IPS DF 6.9 (cell line): ENCODE results near the gene COL25A1.

Experiments
- DNase-seq: peaks from one replicate; pipeline ENCODE4 v3.0.0-alpha.2; 2013; ENCODE audit warnings: low read depth, low spot score
- H3K27ac ChIP-seq: one replicate; pipeline ENCODE4 v1.5.1; 2013; ENCODE audit warnings: low read length, control low read depth
- H3K27me3 ChIP-seq: 2 replicates; pipeline ENCODE4 v1.6.1; 2013; ENCODE audit warnings: mild to moderate bottlenecking, low read length; ENCODE audit not compliant: control insufficient read depth, insufficient read depth
- H3K36me3 ChIP-seq: 2 replicates; pipeline ENCODE4 v1.6.1; 2013; ENCODE audit warnings: low read length; ENCODE audit not compliant: control insufficient read depth, insufficient read depth
- H3K4me1 ChIP-seq: 2 replicates; pipeline ENCODE4 v1.6.1; 2013; ENCODE audit warnings: low read length; ENCODE audit not compliant: control insufficient read depth, insufficient read depth
- H3K4me3 ChIP-seq: 2 replicates; pipeline ENCODE4 v1.5.1; 2013; ENCODE audit warnings: mild to moderate bottlenecking, low read length
- H3K9me3 ChIP-seq: 2 replicates; pipeline ENCODE4 v1.6.1; 2013; ENCODE audit warnings: low read length, inconsistent platforms; ENCODE audit not compliant: control insufficient read depth, insufficient read depth
- WGBS: extraction: QIAGEN DNeasy Blood & Tissue Kit; methylation state at CpG from one replicate; pipeline ENCODE4 v1.1.7; 2013; ENCODE audit warnings: mixed read lengths, missing lambda C conversion rate; ENCODE audit not compliant: insufficient read length, insufficient coverage; 5-methylcytosine and 5-hydroxymethylcytosine counted together

Gene COL25A1

GRCh38 chr4:109172301-109172700, 130.2 kb downstream of the COL25A1 start:
- no peak for DNase-seq
- Histone ChIP-seq H3K9me3 (no peaks in the 10 kb centered on the region), H3K4me3 (no peak overlapping the region), H3K27me3 (no peaks in the 10 kb centered on the region), H3K36me3 (no peaks in the 10 kb centered on the region), H3K4me1 (no peaks in the 10 kb centered on the region), H3K27ac (no peak overlapping the region)
- WGBS = no CpG with 5 or more reads among the region's 4 CpGs

GRCh38 chr4:109171070-109171469, 131.4 kb downstream of the COL25A1 start:
- Histone ChIP-seq H3K36me3 (no peaks in the 10 kb centered on the region), H3K9me3 (no peaks in the 10 kb centered on the region), H3K4me1 (no peaks in the 10 kb centered on the region), H3K4me3 (no peak overlapping the region), H3K27me3 (no peaks in the 10 kb centered on the region), H3K27ac (no peak overlapping the region)
- no peak for DNase-seq

GRCh38 chr4:109169170-109169569, 133.3 kb downstream of the COL25A1 start:
- no peak for DNase-seq
- H3K4me3 ChIP-seq = no peak overlapping the region
- no peaks in the 10 kb centered on the region; the same call in 1 of the 2 replicates for H3K4me1 ChIP-seq
- no peaks in the 10 kb centered on the region for H3K27me3 ChIP-seq
- H3K9me3 ChIP-seq = no peaks in the 10 kb centered on the region
- H3K36me3 ChIP-seq = no peaks in the 10 kb centered on the region
- WGBS = no CpG with 5 or more reads among the region's 1 CpG
- H3K27ac ChIP-seq = no peak overlapping the region

DNA sequence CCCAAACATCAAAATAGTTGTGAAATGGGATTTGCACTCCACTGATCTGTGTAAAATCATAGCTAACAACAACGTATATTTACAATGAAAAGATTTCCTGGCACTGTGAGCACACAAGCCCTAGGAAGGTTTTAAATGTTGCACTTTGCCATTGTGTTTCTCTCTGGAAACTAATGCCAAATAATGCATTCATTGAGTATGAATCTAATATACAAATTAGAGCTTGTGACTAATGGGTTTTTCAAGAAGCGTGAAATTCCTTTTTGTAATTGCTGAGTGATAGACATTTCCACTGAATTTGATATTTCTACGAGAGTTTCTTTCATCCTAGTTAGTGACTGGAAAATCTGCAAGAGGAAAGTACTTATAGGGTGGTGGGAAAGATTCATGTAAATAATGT, 135.9 kb downstream of the COL25A1 start:
- no peak overlapping the region for H3K27ac ChIP-seq
- H3K9me3 ChIP-seq = no peaks in the 10 kb centered on the region
- H3K4me1 ChIP-seq = no peaks in the 10 kb centered on the region; the same call in 1 of the 2 replicates
- no CpG with 5 or more reads among the region's 3 CpGs for WGBS
- DNase-seq = no peak
- no peaks in the 10 kb centered on the region for H3K27me3 ChIP-seq
- H3K4me3 ChIP-seq = no peak overlapping the region
- no peaks in the 10 kb centered on the region for H3K36me3 ChIP-seq

DNA sequence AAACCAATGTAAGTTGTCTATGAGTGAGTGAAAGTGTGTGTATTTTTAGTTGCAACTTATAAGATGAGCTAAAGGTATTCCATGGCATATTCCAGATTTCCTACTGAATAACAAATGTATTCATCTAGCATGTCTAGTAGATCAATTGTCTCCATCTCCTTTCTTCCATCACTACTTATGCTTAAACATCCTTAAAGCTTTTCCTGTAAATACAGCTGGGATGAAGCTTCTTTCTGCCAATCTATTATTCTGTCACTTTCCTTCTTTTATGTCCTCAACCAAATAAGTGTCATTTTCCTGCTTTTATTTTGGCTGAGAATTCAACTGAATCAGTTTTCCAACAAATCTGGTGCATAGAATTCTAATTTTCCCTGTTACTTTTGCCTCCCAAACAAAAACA, 136.3 kb downstream of the COL25A1 start:
- H3K27me3 ChIP-seq = no peaks in the 10 kb centered on the region
- H3K4me1 ChIP-seq = no peaks in the 10 kb centered on the region; the same call in 1 of the 2 replicates
- DNase-seq = no peak
- H3K27ac ChIP-seq = no peak overlapping the region
- no peaks in the 10 kb centered on the region for H3K36me3 ChIP-seq
- no peak overlapping the region for H3K4me3 ChIP-seq
- H3K9me3 ChIP-seq = no peaks in the 10 kb centered on the region

GRCh38 chr4:109164011-109164410, 138.4 kb downstream of the COL25A1 start:
- DNase-seq = no peak
- no peaks in the 10 kb centered on the region for H3K27me3 ChIP-seq

GRCh38 chr4:109163493-109163892, 139.0 kb downstream of the COL25A1 start:
- no peak for DNase-seq
- H3K4me1 ChIP-seq = no peaks in the 10 kb centered on the region; the same call in 1 of the 2 replicates
- no peaks in the 10 kb centered on the region for H3K27me3 ChIP-seq
- no peaks in the 10 kb centered on the region for H3K9me3 ChIP-seq
- H3K36me3 ChIP-seq = no peaks in the 10 kb centered on the region
- H3K27ac ChIP-seq = no peak overlapping the region
- H3K4me3 ChIP-seq = no peak overlapping the region

More at GRCh38 chr4:109164011-109164410, 138.4 kb downstream of the COL25A1 start:
- no peak overlapping the region for H3K27ac ChIP-seq
- H3K36me3 ChIP-seq = no peaks in the 10 kb centered on the region
- H3K4me1 ChIP-seq = no peaks in the 10 kb centered on the region; the same call in 1 of the 2 replicates
- no peaks in the 10 kb centered on the region for H3K9me3 ChIP-seq
- H3K4me3 ChIP-seq = no peak overlapping the region

- Histone ChIP-seq H3K27ac (no peak overlapping the region), H3K4me3 (no peak overlapping the region), H3K4me1 (no peaks in the 10 kb centered on the region; the same call in 1 of the 2 replicates), H3K9me3 (no peaks in the 10 kb centered on the region), H3K36me3 (no peaks in the 10 kb centered on the region), H3K27me3 (no peaks in the 10 kb centered on the region)
- DNase-seq = no peak
- WGBS = no CpG with 5 or more reads among the region's 3 CpGs
Observed at GRCh38 chr4:109162759-109163158, 139.7 kb downstream of the COL25A1 start.

- no peak for DNase-seq
- no peaks in the 10 kb centered on the region; the same call in 1 of the 2 replicates for H3K4me1 ChIP-seq
- WGBS = no CpG with 5 or more reads among the region's 4 CpGs
- no peaks in the 10 kb centered on the region for H3K9me3 ChIP-seq
- H3K36me3 ChIP-seq = no peaks in the 10 kb centered on the region
- no peak overlapping the region for H3K27ac ChIP-seq
- no peaks in the 10 kb centered on the region for H3K27me3 ChIP-seq
- H3K4me3 ChIP-seq = no peak overlapping the region
Observed at GRCh38 chr4:109160494-109160893, 142.0 kb downstream of the COL25A1 start.

GRCh38 chr4:109157696-109158095, 144.8 kb downstream of the COL25A1 start:
- no peaks in the 10 kb centered on the region for H3K36me3 ChIP-seq
- H3K4me3 ChIP-seq = no peak overlapping the region
- H3K27ac ChIP-seq = no peak overlapping the region
- H3K9me3 ChIP-seq = no peaks in the 10 kb centered on the region
- no peaks in the 10 kb centered on the region for H3K27me3 ChIP-seq
- WGBS = no CpG with 5 or more reads among the region's 7 CpGs
- no peak for DNase-seq
- no peaks in the 10 kb centered on the region for H3K4me1 ChIP-seq

- no CpG with 5 or more reads among the region's 2 CpGs for WGBS
- Histone ChIP-seq H3K27me3 (no peaks in the 10 kb centered on the region), H3K4me1 (no peaks in the 10 kb centered on the region), H3K4me3 (no peak overlapping the region), H3K27ac (no peak overlapping the region), H3K9me3 (no peaks in the 10 kb centered on the region), H3K36me3 (no peaks in the 10 kb centered on the region)
- DNase-seq = no peak
Observed at GRCh38 chr4:109157205-109157604, 145.3 kb downstream of the COL25A1 start.
